HG03045 (cell line): ENCODE results near the gene PAAF1.

Experiments
- ATAC-seq: cut with Tn5 transposase; IDR thresholded peaks from one replicate; pipeline ENCODE4 v1.9.1; 2021; ENCODE audit warnings: mild to moderate bottlenecking, moderate library complexity; ENCODE audit not compliant: unreplicated experiment

The PAAF1 gene, protein sequence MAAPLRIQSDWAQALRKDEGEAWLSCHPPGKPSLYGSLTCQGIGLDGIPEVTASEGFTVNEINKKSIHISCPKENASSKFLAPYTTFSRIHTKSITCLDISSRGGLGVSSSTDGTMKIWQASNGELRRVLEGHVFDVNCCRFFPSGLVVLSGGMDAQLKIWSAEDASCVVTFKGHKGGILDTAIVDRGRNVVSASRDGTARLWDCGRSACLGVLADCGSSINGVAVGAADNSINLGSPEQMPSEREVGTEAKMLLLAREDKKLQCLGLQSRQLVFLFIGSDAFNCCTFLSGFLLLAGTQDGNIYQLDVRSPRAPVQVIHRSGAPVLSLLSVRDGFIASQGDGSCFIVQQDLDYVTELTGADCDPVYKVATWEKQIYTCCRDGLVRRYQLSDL

DNA sequence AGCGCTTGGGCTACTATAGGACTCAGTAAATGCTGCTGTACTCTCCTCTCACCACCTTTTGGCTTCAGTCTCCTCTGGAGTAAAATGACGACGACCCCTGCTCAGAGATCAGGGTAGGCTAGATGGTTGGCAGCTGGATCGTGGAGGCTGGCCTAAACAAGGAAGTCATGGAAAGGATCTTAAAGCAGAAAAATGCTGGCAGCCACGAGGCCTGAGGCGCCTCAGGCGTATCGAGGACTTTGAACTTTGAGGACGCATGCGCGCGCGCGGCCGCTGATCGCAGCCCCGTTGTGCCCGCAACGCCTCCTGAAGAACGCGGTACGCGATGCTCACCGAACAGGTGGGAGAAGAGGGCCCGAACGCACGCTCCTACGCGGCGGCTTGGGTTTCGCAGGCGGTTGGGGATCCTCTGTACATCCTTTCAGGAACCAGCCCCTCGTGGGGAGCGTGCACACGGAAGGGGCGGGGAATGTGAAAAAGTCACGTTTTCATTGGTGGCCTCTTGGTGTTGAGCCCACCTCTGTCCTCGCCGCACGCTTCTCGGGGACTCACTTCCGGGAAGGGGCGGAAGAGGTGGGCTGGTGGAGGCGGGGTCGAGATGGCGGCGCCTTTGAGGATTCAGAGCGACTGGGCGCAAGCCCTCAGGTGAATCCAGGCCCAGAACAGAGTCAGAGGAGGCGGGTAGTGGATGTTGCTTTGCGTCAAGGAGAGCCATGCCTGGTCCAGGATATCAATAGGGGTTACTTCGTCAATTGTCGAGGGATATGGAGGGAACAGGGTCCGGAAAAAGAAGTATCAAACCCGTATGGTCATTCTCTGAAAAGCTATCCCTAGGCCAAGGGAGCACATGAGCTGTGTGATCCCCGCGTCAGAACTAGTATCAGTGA, at the start of gene PAAF1, which contains the start of gene COA4:
TSS of gene PAAF1 (plus strand) at position 576 of the 887 bp plus-strand sequence. CDS start at position 599, 23 bp downstream.
TSS of gene COA4 (minus strand) at position 423 of the 887 bp plus-strand sequence. CDS start 3,468 bp downstream, outside the sequence.
- ATAC-seq, result peak; percentile 96

DNA sequence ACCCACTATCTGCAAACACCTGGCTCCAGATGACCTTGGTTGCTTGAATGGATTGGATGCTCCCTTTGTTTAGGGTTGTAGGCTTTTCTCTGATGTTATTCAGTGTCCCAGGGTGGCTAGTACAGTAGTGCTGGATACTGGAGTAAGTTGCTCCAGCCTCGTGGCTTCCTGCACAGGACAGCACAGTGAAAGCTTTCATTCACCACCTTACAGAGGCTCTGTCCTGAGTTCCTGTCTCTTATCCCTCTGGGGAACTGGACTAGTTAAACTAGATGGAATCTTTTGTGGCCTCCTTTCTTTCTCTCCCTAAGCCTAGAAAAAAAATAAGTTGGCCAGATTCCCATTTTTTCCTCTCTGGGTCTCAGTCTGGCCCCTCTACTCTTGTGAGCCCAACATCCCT, 46.5 kb upstream of the PAAF1 start:
- no peak for ATAC-seq

DNA sequence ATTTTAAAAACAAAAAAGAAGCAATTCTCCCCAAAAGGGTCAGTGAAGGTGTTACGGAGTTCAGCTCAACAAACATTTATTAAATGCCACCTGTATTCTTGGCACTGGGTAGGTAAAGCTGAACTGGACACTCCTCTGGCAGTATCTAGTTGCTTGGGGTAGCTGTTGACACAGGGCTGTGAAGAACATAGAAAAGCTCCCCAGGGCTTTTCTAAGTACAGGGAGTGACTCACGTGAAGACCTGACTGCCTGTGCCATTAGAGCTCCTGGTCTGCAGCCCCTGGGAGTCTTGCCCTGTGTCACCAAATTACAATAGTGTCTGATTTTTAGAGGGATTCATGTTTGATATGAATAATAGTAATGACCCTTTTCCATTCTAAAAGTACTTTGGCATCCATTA, 43.7 kb upstream of the PAAF1 start:
- no peak for ATAC-seq

DNA sequence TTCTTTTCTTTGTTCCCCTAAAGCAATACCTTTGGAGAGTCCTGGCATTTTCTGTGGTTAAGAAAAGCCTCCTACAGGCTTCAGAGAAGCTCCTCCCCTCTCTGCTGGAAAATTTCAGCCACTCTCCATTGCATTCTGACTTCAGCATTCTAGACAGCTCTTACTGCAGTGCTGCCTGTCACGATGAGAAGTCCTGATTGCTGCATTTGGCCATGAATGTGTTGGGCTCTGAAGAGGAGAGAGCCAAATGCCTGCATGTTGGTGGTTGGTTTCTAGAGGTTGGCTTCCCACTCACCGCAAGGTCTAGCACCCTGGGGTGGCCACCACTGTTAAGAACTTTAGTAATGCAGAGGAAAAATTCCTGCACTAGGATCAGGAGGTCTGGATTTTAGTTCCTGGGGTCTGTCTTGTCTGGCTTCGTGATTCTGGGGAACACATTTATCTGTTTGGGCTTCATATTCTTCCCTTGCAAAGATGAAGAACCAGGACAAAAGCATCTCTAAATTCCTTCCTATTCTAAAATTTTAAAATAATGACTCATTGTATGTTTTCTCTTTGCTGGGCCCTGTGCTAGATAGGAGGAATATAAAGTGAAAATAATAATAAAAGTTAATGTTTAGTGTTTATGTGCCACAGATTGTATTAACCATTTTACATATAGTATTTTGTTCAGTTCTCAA, 38.2 kb upstream of the PAAF1 start:
- no peak for ATAC-seq

DNA sequence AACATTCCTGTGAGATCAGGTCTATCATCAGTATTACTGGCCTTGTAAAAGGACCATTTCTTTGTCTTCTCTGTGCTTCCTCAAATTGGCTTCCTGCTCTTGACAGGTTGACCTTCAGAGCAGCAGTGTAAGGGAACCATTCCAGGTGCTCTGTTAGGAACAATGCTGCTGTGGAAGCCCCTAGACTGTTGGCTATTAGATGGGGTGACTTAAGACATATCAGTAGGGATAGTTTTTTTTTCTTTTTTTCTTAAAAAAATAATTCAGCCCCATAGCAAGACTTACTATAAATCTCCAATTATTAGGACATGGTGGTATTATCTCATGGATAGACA, 37.7 kb upstream of the PAAF1 start:
- no peak for ATAC-seq

DNA sequence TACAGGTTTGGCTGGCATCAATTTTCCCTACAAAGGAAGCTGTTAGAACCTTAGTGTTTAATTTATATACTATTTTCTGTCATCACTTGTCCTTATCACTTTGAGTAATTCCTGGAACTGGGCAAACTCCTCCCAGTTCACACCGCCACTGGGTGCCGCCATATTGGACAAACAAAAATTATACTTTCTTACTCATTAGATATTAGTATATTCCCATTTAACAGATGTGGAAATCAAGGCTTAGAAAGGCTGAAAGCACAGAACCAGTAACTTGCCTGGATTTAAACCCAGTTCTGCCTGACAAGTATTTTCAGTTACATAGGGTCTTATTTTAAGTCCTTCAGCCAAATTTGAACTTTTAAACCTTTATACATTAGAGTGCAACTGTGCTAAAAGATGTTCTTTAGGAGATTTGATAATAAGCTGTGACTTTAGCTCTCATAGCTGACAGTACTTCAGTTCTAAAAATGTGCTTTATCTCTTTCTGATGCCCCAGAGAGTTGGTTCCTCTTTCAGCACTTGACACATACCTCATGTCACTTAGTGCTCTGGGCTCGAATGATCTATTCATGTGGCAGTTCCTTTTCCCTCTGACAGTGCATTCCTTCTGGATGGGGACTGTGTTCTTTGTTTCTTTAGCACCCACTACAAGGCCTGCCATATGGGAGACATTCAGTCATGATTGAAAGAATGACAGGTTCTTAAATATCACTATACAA, 25.6 kb upstream of the PAAF1 start:
- ATAC-seq, result no peak

DNA sequence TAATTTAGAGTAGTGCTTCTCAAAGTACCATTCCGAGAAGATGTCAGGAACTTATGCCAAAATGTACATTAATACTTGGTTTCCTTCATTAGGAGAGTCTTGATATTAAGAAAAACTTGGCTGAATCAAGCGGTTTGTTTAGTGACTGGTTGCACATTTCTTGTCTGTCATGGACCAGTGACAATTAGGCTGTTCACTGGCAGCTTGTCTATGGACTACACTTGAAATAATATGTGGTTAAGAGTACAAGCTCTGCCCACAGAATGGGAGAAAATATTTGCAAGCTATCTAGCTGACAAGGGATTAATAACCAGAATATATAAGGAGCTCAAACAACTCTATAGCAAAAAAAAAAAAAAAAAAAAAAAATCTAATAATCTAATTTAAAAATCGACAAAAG, 24.8 kb upstream of the PAAF1 start:
- ATAC-seq, result no peak

DNA sequence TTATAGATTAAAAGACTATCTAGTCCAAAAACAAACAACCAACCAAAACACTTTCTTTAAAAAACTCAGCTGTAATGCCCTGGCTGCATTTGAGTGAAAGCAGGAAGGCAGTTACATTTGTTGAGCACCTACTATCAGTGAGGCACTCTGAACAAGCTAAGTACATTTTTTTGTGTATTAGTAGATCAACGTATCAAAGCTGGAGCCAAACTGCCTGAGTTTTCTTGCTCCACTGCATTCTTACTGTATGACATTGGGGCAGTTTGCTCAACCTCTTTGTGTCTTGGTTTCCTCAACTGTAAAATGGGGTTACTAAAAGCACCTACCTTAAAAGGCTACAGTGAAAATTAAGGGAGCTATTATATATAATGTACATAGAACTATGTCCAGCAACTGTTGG, 22.1 kb upstream of the PAAF1 start:
- ATAC-seq, result no peak

DNA sequence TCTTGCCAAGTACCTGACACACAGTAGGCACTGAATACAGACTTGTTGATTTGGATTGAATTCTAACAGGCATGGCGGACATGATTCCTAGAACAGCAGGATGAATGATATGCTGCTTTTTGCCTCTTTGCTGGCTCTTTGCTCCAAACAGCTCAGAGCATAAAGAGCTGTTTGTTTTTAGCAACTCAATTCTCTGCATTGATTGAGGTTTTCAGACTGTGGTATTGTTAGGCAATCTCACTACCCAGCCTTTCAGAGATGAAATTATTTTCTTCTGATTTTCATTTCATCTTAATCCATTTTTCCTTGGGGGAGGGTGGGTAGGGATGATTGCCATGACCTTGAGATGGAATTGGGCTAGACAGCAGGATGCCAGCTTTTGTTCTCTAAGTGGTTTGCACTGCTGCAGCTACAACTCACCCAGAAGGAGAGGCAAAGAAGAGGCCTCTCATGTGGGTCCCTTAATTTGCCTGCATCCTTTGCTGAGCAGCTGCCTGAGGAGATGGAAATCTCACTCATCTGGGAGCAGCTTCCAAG, 20.7 kb upstream of the PAAF1 start:
- ATAC-seq, result no peak

DNA sequence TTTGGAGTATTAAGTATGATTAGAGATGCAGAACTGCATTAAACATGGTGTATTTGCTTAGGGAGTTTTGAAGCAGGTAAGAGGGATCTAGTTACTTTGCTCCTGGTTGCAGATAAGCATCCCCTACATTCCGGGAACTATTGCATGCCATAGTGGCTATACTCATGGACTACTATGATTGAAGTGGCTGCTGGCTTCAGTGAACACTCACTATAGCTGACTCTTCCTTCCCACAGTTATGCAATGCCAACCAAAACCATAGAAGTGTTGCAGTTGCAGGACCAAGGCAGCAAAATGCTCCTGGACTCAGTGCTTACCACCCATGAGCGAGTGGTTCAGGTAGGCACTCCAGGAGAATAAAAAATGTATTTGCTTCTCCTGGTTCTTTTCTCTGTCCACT, 17.1 kb upstream of the PAAF1 start:
- ATAC-seq, result no peak

DNA sequence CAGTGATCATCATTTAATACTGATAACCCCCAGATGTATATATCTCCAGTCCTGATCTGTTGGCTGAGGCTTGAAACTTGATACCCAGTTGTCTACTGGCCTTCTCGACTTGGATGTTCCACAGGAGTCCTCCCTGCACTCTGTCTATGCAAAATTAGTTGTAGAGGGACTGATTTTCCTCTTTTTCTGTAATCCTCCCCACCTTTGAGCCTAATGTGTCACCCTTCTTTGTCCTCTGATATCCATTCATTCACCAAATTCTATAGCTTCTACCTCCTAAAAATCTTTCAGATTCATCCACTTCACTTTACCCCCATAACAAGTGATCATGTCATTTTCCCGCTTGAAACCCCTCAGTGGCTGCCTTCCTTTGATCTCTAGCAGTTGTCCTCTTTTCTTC, 16.6 kb upstream of the PAAF1 start:
- no peak for ATAC-seq

DNA sequence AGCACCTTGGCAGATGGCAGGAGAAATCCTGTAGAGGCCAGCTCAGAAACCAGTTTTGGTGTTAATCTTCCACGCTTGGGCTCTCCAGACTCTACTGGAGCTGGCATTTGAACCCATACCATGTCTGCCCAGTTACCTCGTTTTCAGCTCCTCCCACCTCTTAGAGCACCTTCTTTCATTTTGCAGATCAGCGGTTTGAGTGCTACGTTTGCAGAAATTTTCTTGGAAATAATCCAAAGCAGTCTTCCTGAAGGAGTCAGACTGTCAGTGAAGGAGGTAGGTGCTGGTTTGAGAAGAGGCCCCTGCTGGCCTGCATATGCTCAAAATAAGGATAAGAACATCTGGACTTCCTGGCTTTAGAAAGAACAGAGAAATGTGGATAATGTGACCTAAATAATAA, 13.8 kb upstream of the PAAF1 start:
- ATAC-seq, result no peak

DNA sequence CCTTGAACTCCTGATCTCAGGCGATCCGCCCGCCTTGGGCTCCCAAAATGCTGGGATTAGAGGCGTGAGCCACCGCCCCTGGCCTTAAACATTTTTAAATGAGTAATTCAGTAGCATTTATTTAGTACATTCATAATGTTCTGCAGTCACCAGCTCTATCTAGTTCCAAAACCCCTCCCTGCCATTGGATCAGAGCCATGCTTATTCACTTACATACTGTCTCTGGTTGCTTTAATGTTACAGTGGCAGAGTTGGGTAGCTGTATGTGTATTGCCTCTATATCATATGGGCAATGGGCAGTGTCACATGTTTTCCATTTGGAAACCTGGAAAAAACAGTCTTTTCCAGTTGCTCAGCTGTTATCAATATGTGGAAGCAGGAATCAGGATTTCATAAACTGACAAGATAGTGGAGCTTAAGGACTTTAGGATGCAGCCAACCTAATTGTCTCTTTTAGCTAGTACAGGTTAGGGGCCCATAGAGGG, 10.7 kb upstream of the PAAF1 start:
- ATAC-seq, result no peak

DNA sequence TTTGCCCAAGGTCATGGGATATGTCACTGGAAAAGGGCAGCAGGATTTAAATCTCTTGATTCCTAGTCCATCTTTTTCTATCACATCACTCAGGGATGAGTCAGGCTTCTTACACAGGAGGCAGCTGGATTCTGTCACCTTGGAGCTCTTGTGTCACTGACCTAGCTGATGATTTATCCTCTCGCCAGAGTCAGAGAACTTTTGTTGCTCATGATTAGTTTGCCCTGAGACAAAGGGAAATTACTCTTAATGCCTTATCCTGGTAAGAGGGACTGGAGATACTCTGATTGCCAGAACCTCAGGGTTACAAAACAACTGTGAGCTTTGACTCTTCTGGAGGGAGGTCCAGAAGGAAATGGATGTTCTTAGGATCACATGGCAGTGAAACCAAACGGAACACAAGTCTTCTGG, 10.2 kb upstream of the PAAF1 start:
- ATAC-seq, result no peak

DNA sequence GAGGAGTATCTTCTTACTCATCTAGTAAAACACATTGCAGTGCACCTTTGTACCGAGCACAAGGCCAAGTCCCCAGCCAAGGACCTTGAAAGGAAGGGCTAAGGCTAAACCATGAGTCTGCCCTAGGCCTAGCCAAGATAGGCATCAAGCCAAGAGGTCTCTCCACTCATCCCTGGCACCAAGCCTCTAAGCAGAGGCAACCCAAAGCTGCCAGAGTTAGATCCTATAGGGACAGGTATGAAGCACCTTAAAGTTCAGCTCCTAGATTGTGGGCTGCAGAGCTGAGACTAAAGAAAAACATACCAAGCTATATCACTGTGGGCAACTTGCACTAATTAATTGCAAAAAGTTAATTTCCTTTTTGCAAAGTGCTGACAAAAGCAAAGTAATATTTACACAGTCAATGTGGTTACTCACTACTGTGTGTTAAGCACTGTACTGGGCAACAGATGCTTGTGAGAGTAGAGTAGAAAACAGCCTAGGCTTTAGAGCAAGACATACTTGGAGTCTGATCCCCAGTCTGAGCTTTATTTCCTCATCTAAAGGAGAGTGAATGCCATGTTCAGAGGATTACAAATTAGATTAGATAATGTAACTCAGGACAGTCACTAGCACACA, 7.4 kb upstream of the PAAF1 start:
- no peak for ATAC-seq

DNA sequence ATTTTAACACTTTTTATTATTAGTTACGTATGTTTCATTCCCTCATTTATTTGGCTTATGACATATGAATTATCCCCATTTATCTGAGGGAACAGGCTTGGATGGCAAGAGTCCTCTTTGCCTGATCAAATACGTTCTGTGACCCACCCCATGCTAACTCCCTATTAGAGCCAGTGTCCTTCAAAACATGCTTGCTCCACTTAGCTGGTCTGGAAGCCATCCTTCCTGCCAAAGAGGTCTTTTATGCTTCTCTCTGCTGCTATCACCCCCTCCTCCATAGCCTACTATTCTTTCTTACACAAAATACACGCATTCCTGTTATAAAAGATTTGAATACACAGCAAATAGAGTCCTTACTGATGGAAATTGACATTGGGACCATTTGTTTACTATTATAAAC, 6.5 kb upstream of the PAAF1 start:
- ATAC-seq, result no peak

DNA sequence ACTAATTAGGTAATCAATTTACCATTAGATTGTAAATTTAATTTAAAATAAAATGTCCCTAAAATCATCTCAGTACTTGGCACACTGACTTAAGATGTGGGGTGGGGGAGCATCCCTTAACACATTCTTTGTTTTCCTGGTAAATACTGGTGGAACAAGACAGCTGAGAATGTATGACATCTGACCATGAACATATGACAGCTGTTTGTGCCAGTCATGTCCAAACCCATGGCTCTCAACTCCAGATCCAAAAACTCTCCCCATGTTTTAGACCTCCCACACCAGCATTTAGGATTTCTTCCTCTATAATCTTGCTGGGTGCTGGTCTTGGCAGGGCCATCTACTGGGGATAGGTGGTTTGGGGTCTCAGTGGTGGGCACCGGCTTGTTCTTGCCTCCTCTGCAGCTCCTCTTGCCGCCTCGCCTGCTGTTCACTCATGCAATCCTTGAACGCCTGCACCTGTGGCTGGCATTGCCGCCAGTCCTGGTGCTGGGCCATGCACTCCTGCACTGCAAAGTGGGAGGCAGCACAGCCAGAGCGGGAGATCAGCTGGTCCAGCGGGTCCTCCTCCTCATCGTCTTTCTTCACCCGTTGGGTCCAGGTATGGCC, 3.9 kb upstream of the PAAF1 start:
- ATAC-seq, result no peak

DNA sequence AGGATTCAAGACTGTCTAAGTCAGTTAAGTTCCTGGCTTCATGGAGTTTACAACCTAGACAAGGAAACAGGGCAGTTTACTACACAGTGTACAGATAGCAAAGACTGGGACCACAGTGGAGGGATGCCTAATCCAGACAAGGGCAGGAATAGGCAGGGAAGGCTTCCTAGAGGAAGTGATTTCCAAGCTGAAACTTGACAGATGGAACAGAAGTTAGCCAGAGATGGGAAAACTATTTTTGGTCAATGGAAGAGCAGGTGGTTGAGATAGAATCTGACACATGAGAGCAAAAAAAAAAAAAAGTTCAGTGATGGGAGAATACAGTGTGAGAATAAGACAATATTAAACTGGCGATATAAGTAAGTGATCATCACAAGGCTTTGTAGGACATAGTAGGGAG, 1.4 kb upstream of the PAAF1 start:
- ATAC-seq, result no peak

DNA sequence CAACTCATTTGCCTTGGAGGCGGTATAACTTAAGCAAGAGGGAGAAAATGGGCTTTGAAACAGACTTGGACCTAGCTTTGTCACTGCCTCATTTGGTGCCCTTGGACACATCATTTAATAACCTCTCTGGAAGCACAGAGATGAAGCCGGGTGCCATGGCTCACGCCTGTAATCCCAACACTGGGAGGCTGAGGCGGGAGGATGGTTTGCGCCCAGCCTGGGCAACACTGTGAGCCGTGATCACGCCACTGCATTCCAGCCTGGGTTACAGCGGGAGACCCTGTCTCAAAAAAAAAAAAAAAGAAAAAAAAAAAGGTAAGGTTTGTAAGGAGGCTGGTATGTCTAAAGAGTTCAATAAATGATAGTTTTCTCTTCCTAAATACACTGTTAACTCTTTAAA, 959 bp upstream of the PAAF1 start:
- ATAC-seq, result no peak

DNA sequence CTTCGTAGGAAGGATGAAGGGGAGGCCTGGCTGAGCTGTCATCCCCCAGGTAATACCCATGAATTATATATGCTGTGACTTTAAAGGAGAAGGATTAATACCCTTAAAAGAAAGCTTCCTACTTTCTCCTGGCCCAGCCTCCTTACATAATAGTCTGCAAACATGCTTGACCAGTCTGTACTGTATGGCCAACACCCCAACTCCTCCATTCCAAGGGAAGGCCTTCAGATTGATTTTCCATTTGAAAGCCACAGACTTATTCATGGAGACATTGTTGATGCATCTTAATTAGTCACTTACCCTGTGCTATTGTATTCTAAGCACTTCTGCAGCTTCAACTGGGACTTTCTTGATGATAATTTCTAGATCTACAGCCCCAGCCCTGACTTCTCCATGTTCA, 2.0 kb downstream of the PAAF1 start:
- ATAC-seq, result no peak
